H1 (cell line): Measurements from ENCODE around the gene VWF. TPM values are rescaled to one million over a fixed set of nuclear protein-coding genes. Genes with fewer than 3 reads are reported as not detected.

ENCODE experiments used
- CTCF ChIA-PET: fragments of 300-600 bp; sonication (Branson Sonifier 250); formaldehyde crosslinking; loops from one replicate; lab custom pipeline; 2021; ENCODE audit not compliant: partially characterized antibody; lab: Charles Lee
- POLR2A ChIA-PET: fragments of 300-600 bp; sonication (Branson Sonifier 250); formaldehyde crosslinking; loops from one replicate; lab custom pipeline; 2021; ENCODE audit warnings: inconsistent platforms; ENCODE audit not compliant: partially characterized antibody; lab: Charles Lee
- DNase-seq, 2 experiments: peaks; one replicate each; pipeline versions ENCODE4 v3.0.0 to v3.0.0-alpha.2; 2010 to 2022; ENCODE audit warnings: low spot score in 2 of 2, low read depth in 1 of 2, mixed read lengths in 1 of 2
- FAIRE-seq: peaks from 2 replicates; lab custom pipeline; 2011; peaks lifted over from hg19 to GRCh38; lab: Jason Lieb, UNC
- H2AFZ ChIP-seq: 2 replicates; pipeline ENCODE4 v1.8.1; 2012; ENCODE audit warnings: low read length, inconsistent platforms
- H2AK5ac ChIP-seq: 2 replicates; pipeline ENCODE4 v1.6.1; 2013; ENCODE audit warnings: low read depth, low read length
- H2BK120ac ChIP-seq: replicated peaks from 2 replicates; pipeline ENCODE3; 2013; ENCODE audit warnings: low read depth, low read length, inconsistent platforms
- H2BK12ac ChIP-seq: 2 replicates; pipeline ENCODE4 v1.6.1; 2013; ENCODE audit warnings: low read depth, low read length
- H2BK15ac ChIP-seq: 2 replicates; pipeline ENCODE4 v1.6.1; 2013; ENCODE audit warnings: low read length
- H2BK20ac ChIP-seq: 2 replicates; pipeline ENCODE4 v1.6.1; 2013; ENCODE audit warnings: low read length
- H2BK5ac ChIP-seq: 2 replicates; pipeline ENCODE4 v1.6.1; 2013; ENCODE audit warnings: low read depth, low read length
- H3K14ac ChIP-seq: 2 replicates; pipeline ENCODE4 v1.6.1; 2013; ENCODE audit warnings: inconsistent platforms; ENCODE audit not compliant: insufficient read length
- H3K18ac ChIP-seq: 2 replicates; pipeline ENCODE4 v1.6.1; 2013; ENCODE audit warnings: low read length; ENCODE audit errors: extremely low read depth
- H3K23ac ChIP-seq: 2 replicates; pipeline ENCODE4 v1.6.1; 2013; ENCODE audit warnings: inconsistent platforms; ENCODE audit not compliant: insufficient read length
- H3K23me2 ChIP-seq: 2 replicates; pipeline ENCODE4 v1.6.1; 2013; ENCODE audit warnings: low read depth, low read length
- H3K27ac ChIP-seq: 2 replicates; pipeline ENCODE4 v1.6.1; 2011; ENCODE audit warnings: low read depth, low read length, inconsistent platforms
- H3K27me3 ChIP-seq, 4 experiments: replicated peaks in 1 of 4; 1 replicate in 1 of 4; 2 replicates in 3 of 4; pipeline versions ENCODE4 v1.6.1 to v1.8.1; 2011 to 2013; ENCODE audit warnings: low read length in 3 of 4, mild to moderate bottlenecking in 3 of 4, inconsistent platforms in 2 of 4, mixed read lengths in 2 of 4, moderate library complexity in 1 of 4; ENCODE audit not compliant: control insufficient read depth in 3 of 4, insufficient read depth in 3 of 4; ENCODE audit errors: extremely low read depth in 1 of 4
- H3K36me3 ChIP-seq, 4 experiments: 2 replicates each; pipeline versions ENCODE4 v1.6.1 to v1.8.1; 2011 to 2013; ENCODE audit warnings: mild to moderate bottlenecking in 4 of 4, low read length in 3 of 4, moderate library complexity in 2 of 4, control low read depth in 1 of 4, inconsistent platforms in 1 of 4; ENCODE audit not compliant: insufficient read depth in 4 of 4, control insufficient read depth in 2 of 4
- H3K4ac ChIP-seq: replicated peaks from 2 replicates; pipeline ENCODE3; 2013; ENCODE audit warnings: low read length, low read depth, mixed read lengths, inconsistent platforms; ENCODE audit not compliant: insufficient read length
- H3K4me1 ChIP-seq, 4 experiments: replicated peaks in 1 of 4; 1 replicate in 1 of 4; 2 replicates in 3 of 4; pipeline versions ENCODE4 v1.6.1 to v1.8.1; 2011 to 2013; ENCODE audit warnings: low read length in 3 of 4, inconsistent platforms in 2 of 4, mixed read lengths in 1 of 4; ENCODE audit not compliant: insufficient read depth in 4 of 4, control insufficient read depth in 3 of 4
- H3K4me2 ChIP-seq, 2 experiments: 2 replicates each; pipeline versions ENCODE4 v1.6.1 to v1.8.1; 2011 to 2013; ENCODE audit warnings: low read depth in 2 of 2, low read length in 2 of 2, control low read depth in 1 of 2, inconsistent platforms in 1 of 2, mild to moderate bottlenecking in 1 of 2; ENCODE audit not compliant: insufficient read depth in 1 of 2
- H3K4me3 ChIP-seq, 4 experiments: fragments of 200-600, 300-600 bp in 1 of 4; sonication (generic), shearing (Covaris generic), sonication (Bioruptor Twin) in 1 of 4; 2 replicates each; pipeline versions ENCODE4 v1.5.1 to v1.8.1; 2011 to 2016; ENCODE audit warnings: low read length in 4 of 4, low read depth in 3 of 4, control low read depth in 2 of 4, inconsistent platforms in 2 of 4, mild to moderate bottlenecking in 2 of 4, mixed read lengths in 1 of 4, moderate library complexity in 1 of 4; ENCODE audit not compliant: insufficient read depth in 2 of 4; ENCODE audit errors: extremely low read depth in 1 of 4
- H3K56ac ChIP-seq: replicated peaks from 2 replicates; pipeline ENCODE3; 2013; ENCODE audit warnings: low read depth, mild to moderate bottlenecking, mixed read lengths, low read length, inconsistent platforms; ENCODE audit not compliant: insufficient read length
- H3K79me1 ChIP-seq: 2 replicates; pipeline ENCODE4 v1.6.1; 2013; ENCODE audit warnings: low read depth, low read length, control low read depth
- H3K79me2 ChIP-seq, 2 experiments: 2 replicates each; pipeline versions ENCODE4 v1.6.1 to v1.8.1; 2012 to 2013; ENCODE audit warnings: low read length in 2 of 2, mild to moderate bottlenecking in 2 of 2, inconsistent platforms in 1 of 2; ENCODE audit not compliant: insufficient read depth in 2 of 2, control insufficient read depth in 1 of 2
- H3K9ac ChIP-seq, 4 experiments: replicated peaks in 1 of 4; 1 replicate in 1 of 4; 2 replicates in 3 of 4; pipeline versions ENCODE4 v1.6.1 to v1.8.1; 2011 to 2013; ENCODE audit warnings: low read depth in 3 of 4, low read length in 3 of 4, control low read depth in 2 of 4, mild to moderate bottlenecking in 2 of 4, moderate library complexity in 2 of 4, inconsistent platforms in 1 of 4; ENCODE audit errors: extremely low read depth in 1 of 4
- H3K9me3 ChIP-seq, 2 experiments: 2 replicates each; pipeline versions ENCODE4 v1.6.1 to v1.8.1; 2012 to 2013; ENCODE audit warnings: mild to moderate bottlenecking in 2 of 2, moderate library complexity in 2 of 2, control low read depth in 1 of 2, inconsistent platforms in 1 of 2, low read depth in 1 of 2, low read length in 1 of 2, mixed read lengths in 1 of 2; ENCODE audit not compliant: insufficient read depth in 2 of 2
- H4K20me1 ChIP-seq, 2 experiments: replicated peaks in 1 of 2; 2 replicates each; pipeline versions ENCODE3 to v1.8.1; 2011 to 2013; ENCODE audit warnings: inconsistent platforms in 2 of 2, low read length in 2 of 2, mild to moderate bottlenecking in 1 of 2; ENCODE audit not compliant: insufficient read depth in 2 of 2, control insufficient read depth in 1 of 2
- H4K5ac ChIP-seq: 2 replicates; pipeline ENCODE4 v1.6.1; 2013; ENCODE audit warnings: low read length, low read depth, mixed read lengths, inconsistent platforms; ENCODE audit not compliant: insufficient read length
- H4K8ac ChIP-seq: 2 replicates; pipeline ENCODE4 v1.8.0; 2013; ENCODE audit warnings: mild to moderate bottlenecking, moderate library complexity, low read length, inconsistent platforms; ENCODE audit not compliant: insufficient read depth; ENCODE audit errors: extremely low read depth
- H4K91ac ChIP-seq: replicated peaks from 2 replicates; pipeline ENCODE3; 2013; ENCODE audit warnings: low read length, mixed read lengths, inconsistent platforms; ENCODE audit not compliant: insufficient read length
- ASH2L ChIP-seq: fragments of 200-600, 300-600 bp; sonication (generic); IDR thresholded peaks from one replicate; pipeline ENCODE4 v1.7.1; 2017; ENCODE audit warnings: low read length
- BACH1 ChIP-seq: IDR thresholded peaks from 2 replicates; pipeline ENCODE4 v1.6.1; 2012; ENCODE audit warnings: low read length, improper control_type of control experiment
- BCL11A ChIP-seq, 2 experiments: IDR thresholded peaks; one replicate each; pipeline ENCODE4 v1.6.1; 2011; ENCODE audit warnings: low read depth in 2 of 2, low read length in 2 of 2, mild to moderate bottlenecking in 2 of 2
- BRCA1 ChIP-seq: IDR thresholded peaks from 2 replicates; pipeline ENCODE4 v1.6.1; 2012; ENCODE audit warnings: low read depth, low read length, improper control_type of control experiment
- CHD1 ChIP-seq: IDR thresholded peaks from 2 replicates; pipeline ENCODE4 v1.6.1; 2012; ENCODE audit warnings: low read depth, low read length, improper control_type of control experiment
- CHD2 ChIP-seq: IDR thresholded peaks from 2 replicates; pipeline ENCODE4 v1.6.1; 2012; ENCODE audit warnings: low read length, improper control_type of control experiment
- KDM1A ChIP-seq: fragments of 200-600, 300-600 bp; sonication (generic); IDR thresholded peaks from 2 replicates; pipeline ENCODE4 v1.7.1; 2016; ENCODE audit warnings: mild to moderate bottlenecking, low read length, borderline replicate concordance
- MAX ChIP-seq: IDR thresholded peaks from 2 replicates; pipeline ENCODE4 v1.6.1; 2012; ENCODE audit warnings: inconsistent platforms
- NANOG ChIP-seq: IDR thresholded peaks from 2 replicates; pipeline ENCODE4 v1.6.1; 2011; ENCODE audit warnings: low read length, low read depth, mild to moderate bottlenecking, inconsistent platforms; ENCODE audit not compliant: insufficient read depth, poor library complexity, severe bottlenecking
- POLR2A ChIP-seq, 2 experiments: IDR thresholded peaks; 1 replicate in 1 of 2; 2 replicates in 1 of 2; pipeline ENCODE4 v1.6.1; 2011; ENCODE audit warnings: low read depth in 2 of 2, low read length in 2 of 2, mild to moderate bottlenecking in 2 of 2; ENCODE audit errors: control extremely low read depth in 1 of 2
- SIRT6 ChIP-seq: IDR thresholded peaks from one replicate; pipeline ENCODE4 v1.7.1; 2012; ENCODE audit warnings: low read length, inconsistent platforms
- SIX5 ChIP-seq: IDR thresholded peaks from 2 replicates; pipeline ENCODE4 v1.6.1; 2011; ENCODE audit warnings: mild to moderate bottlenecking, low read depth, low read length
- SP1 ChIP-seq: IDR thresholded peaks from 2 replicates; pipeline ENCODE4 v1.6.1; 2011; ENCODE audit warnings: low read depth, low read length
- SRF ChIP-seq: IDR thresholded peaks from 2 replicates; pipeline ENCODE4 v1.6.1; 2011; ENCODE audit warnings: mild to moderate bottlenecking, low read depth, low read length, moderate library complexity
- TCF12 ChIP-seq: IDR thresholded peaks from 2 replicates; pipeline ENCODE4 v1.6.1; 2011; ENCODE audit warnings: low read depth, mild to moderate bottlenecking, low read length
- WGBS, 2 experiments: shearing (Covaris generic) in 1 of 2; methylation state at CpG; one replicate each; pipeline versions ENCODE4 v1.1.6 to v1.1.7; 2013 to 2015; ENCODE audit warnings: low lambda C conversion rate in 2 of 2, mixed read lengths in 2 of 2, inconsistent platforms in 1 of 2, low coverage in 1 of 2, missing lambda C conversion rate in 1 of 2; ENCODE audit not compliant: insufficient replicate concordance in 2 of 2, insufficient coverage in 1 of 2, insufficient read length in 1 of 2; ENCODE audit errors: extremely low coverage in 1 of 2, missing lambda C conversion rate in 1 of 2; 5-methylcytosine and 5-hydroxymethylcytosine counted together
- polyA plus RNA-seq, 7 experiments: library from polyadenylated mRNA; depleted of rRNA in 3 of 7; stranded (reverse) in 5 of 7; unstranded in 2 of 7; fragments of >200 nt in 5 of 7; fragments of 200-250 nt in 2 of 7; gene quantifications; 1 replicate in 5 of 7; 2 replicates in 1 of 7; 4 replicates in 1 of 7; pipeline versions ENCODE4 v1.2.1 to v1.2.3, GENCODE V29; 2011 to 2013; ENCODE audit warnings: missing spikeins in 2 of 7, mixed read lengths in 2 of 7
- total RNA-seq: library from RNA; stranded (reverse); fragmentation: NEBNext Ultra II Directional; extraction: Animal tissue kit (Norgen Biotek cat#: 25700); gene quantifications from 2 replicates; pipeline ENCODE4 v1.2.1, GENCODE V29; 2021

Gene VWF
- total and polyA plus RNA-seq, 2 of the 8 experiments (the other 6 are each of a cell fraction or from before 2014, with no cell fraction given) = 0.39 to 0.60 TPM

- Histone ChIP-seq H3K23ac (no peak overlapping the region), H2BK12ac (peak overlapping the region; percentile 33; the same call in 1 of the 2 replicates), H3K14ac (no peak overlapping the region), H3K4ac (no peak overlapping the region), H3K9me3 (no peaks in the 10 kb centered on the region), H2AK5ac (no peak overlapping the region), H2BK20ac (no peak overlapping the region), H3K4me1 (no peaks in the 10 kb centered on the region; a peak in 1 of 7 replicates), H3K79me2 (no peaks in the 10 kb centered on the region), H4K20me1 (no peaks in the 10 kb centered on the region), H3K23me2 (no peaks in the 10 kb centered on the region), H3K4me2 (peak overlapping the region in 1 of 2 experiments; percentile 8; a peak in 1 of 4 replicates), H2BK120ac (no peak overlapping the region), H3K4me3 (no peak overlapping the region), H4K91ac (no peak overlapping the region), H2AFZ (no peak overlapping the region), H2BK5ac (no peak overlapping the region), H3K9ac (no peak overlapping the region), H4K5ac (no peak overlapping the region), H3K79me1 (no peaks in the 10 kb centered on the region), H3K27ac (no peak overlapping the region), H2BK15ac (peak overlapping the region; percentile 81; the same call in 1 of the 2 replicates), H3K56ac (no peak overlapping the region), H3K27me3 (no peaks in the 10 kb centered on the region), H3K36me3 (no peaks in the 10 kb centered on the region), H3K18ac (no peak overlapping the region), H4K8ac (no peak overlapping the region)
- ChIA-PET POLR2A (interaction anchor here (0.5 to 1.3 kb wide), 5 partner anchors 11 to 210 kb away, joined by 3 to 4 read pairs (median 3); no protein-coding TSS in a partner anchor), CTCF (interaction anchor here (0.7 to 12.1 kb wide), 19 partner anchors 11 to 257 kb away, joined by 3 to 130 read pairs (median 6); no protein-coding TSS in a partner anchor)
- no peak for DNase-seq
- 80% methylated on average over 8 of the region's 8 CpGs; no CpG with 5 or more reads in 1 of the 2 experiments for WGBS, 2 experiments
- no peak for FAIRE-seq
- TF ChIP-seq SIRT6 = no peak
- TF ChIP-seq CHD2 = no peak
- TF ChIP-seq MAX = no peak
- TF ChIP-seq SP1 = no peak
- no peak for TF ChIP-seq CHD1
- no peak for TF ChIP-seq BCL11A (IDR thresholded peaks at IDR 0.05; ENCODE audit: low read depth in 2 of 2, low read length in 2 of 2)
- no peak for TF ChIP-seq POLR2A (IDR thresholded peaks at IDR 0.05; ENCODE audit: control extremely low read depth in 1 of 2, low read depth in 2 of 2, low read length in 2 of 2)
- no peak for TF ChIP-seq KDM1A
- no peak for TF ChIP-seq BACH1
- TF ChIP-seq TCF12 = no peak
- no peak for TF ChIP-seq ASH2L
- no peak for TF ChIP-seq NANOG
- TF ChIP-seq SRF = no peak
- TF ChIP-seq BRCA1 = no peak
- TF ChIP-seq SIX5 = no peak
These were observed 59.2 kb downstream of the VWF start for GRCh38 chr12:6065131-6065862.
